H4 (cell line): Measurements from ENCODE around the gene PRR20G. TPM values are rescaled to one million over a fixed set of nuclear protein-coding genes. Genes with fewer than 3 reads are reported as not detected.

Source experiments
- total RNA-seq: library from RNA; depleted of rRNA; stranded (reverse); fragments of >200 nt; shearing (Covaris generic); gene quantifications from 2 replicates; pipeline ENCODE4 v1.2.3, GENCODE V29; 2014; rRNA removed

The PRR20G gene
- total RNA-seq, 1 experiment from 2014 or later = not detected

Other genes starting within 250 kb of the PRR20G start
- not detected in 2 replicates for gene PRR23E, start 94.9 kb downstream of the PRR20G start, total RNA-seq